ENCODE results near the gene SH3BGRL2.

GRCh38 chr6:79623106-79623505, 8.0 kb upstream of the SH3BGRL2 start:
- no peak for TF ChIP-seq CTCF (IDR thresholded peaks at IDR 0.05)
- no peak for TF ChIP-seq EZH2 (IDR thresholded peaks at IDR 0.05; ENCODE audit: borderline replicate concordance, insufficient read depth, low read depth, low read length, poor library complexity, severe bottlenecking)

Data from B cell (primary cell).